Neural progenitor cell (in vitro differentiated cells): ENCODE measurements around the gene CHST6.
"Not testable (repeated sequence)": the region's sequence is repeated elsewhere in the genome, so short reads cannot be mapped to it uniquely, and the experiment has no call there.

Experiments used
- CTCF ChIP-seq: fragments of 200-600 bp; sonication (generic); IDR thresholded peaks from 2 replicates; pipeline ENCODE4 v1.5.1; 2017; ENCODE audit warnings: antibody characterized with exemption, mild to moderate bottlenecking
- EZH2phosphoT487 ChIP-seq: fragments of 200-600 bp; sonication (generic); IDR thresholded peaks from 2 replicates; pipeline ENCODE4 v1.6.1; 2017; ENCODE audit warnings: antibody characterized with exemption

DNA sequence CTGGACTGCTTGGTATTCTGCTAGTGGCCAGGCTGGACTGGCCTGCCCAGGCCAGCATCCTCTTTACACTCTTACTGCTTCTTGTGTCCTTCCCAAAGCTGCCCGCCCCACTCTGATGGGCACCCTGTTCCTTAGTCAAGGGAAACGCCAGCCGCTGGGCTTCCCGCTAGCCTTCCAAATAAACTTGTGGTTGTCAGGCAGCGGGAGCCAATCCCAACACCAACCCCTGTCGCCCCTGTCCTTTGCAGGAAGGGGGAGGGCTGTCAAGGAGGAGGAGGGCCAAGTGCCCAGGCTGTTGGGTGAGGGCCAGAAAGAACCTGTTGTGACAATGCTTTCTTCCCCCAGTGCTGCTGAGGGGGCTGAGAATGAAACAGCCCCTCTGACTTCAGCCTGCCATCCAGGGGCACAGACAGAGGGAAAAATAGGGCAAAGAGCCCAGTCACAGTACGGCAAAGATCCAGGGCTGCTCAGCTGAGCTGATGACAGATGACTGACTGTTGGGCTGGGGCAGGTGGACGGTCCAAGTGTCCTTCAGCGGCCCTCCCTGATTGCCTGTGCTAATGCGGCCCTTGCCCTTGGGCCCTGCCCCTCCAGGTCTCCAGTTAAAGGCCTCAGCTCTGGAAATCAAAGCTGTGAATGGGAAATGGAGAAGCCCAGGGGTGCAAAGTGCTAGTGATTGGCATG is 43.8 kb upstream of the CHST6 start:
- TF ChIP-seq CTCF, EZH2phosphoT487: not testable (repeated sequence)
